CD14-positive monocyte (primary cell): ENCODE data around the gene KIAA0753. TPM values are rescaled to one million over a fixed set of nuclear protein-coding genes. Genes with fewer than 3 reads are reported as not detected.

ENCODE experiments used
- DNase-seq, 3 donors: peaks; one replicate each; pipeline ENCODE4 v3.0.0-alpha.2; 2011 to 2022
- H2AFZ ChIP-seq: 2 replicates; pipeline ENCODE4 v1.6.0; 2012; ENCODE audit warnings: mild to moderate bottlenecking, low read depth, low read length, inconsistent platforms; ENCODE audit not compliant: insufficient read depth, poor library complexity, severe bottlenecking
- H3K27ac ChIP-seq, 2 donors: 1 replicate in 1 of 2; 2 replicates in 1 of 2; pipeline ENCODE4 v1.5.1; 2012 to 2013; ENCODE audit warnings: low read length in 2 of 2, control low read depth in 1 of 2, inconsistent platforms in 1 of 2, low read depth in 1 of 2, mild to moderate bottlenecking in 1 of 2
- H3K27me3 ChIP-seq, 2 donors: one replicate each; pipeline versions ENCODE4 v1.6.0 to v1.6.1; 2011 to 2013; ENCODE audit warnings: low read length in 2 of 2; ENCODE audit not compliant: control insufficient read depth in 2 of 2, insufficient read depth in 2 of 2
- H3K36me3 ChIP-seq, 2 donors: replicated peaks in 1 of 2; 1 replicate in 1 of 2; 2 replicates in 1 of 2; pipeline versions ENCODE4 v1.5.1 to v1.6.1; 2012 to 2013; ENCODE audit warnings: low read length in 2 of 2, control low read depth in 1 of 2, inconsistent platforms in 1 of 2, mild to moderate bottlenecking in 1 of 2; ENCODE audit not compliant: insufficient read depth in 2 of 2, control insufficient read depth in 1 of 2
- H3K4me1 ChIP-seq, 2 donors: 1 replicate in 1 of 2; 2 replicates in 1 of 2; pipeline versions ENCODE4 v1.5.1 to v1.6.1; 2012 to 2013; ENCODE audit warnings: low read length in 2 of 2, control low read depth in 1 of 2, inconsistent platforms in 1 of 2, mild to moderate bottlenecking in 1 of 2, moderate library complexity in 1 of 2; ENCODE audit not compliant: insufficient read depth in 2 of 2, control insufficient read depth in 1 of 2
- H3K4me2 ChIP-seq: replicated peaks from 2 replicates; pipeline ENCODE3; 2012; ENCODE audit warnings: low read length, moderate library complexity, mild to moderate bottlenecking; ENCODE audit not compliant: poor library complexity, severe bottlenecking; ENCODE audit errors: extremely low read depth
- H3K4me3 ChIP-seq, 3 experiments: fragments of 200-600 bp in 1 of 3; sonication (generic) in 1 of 3; replicated peaks in 1 of 3; 1 replicate in 2 of 3; 2 replicates in 1 of 3; pipeline ENCODE4 v1.5.1; 2011 to 2013; ENCODE audit warnings: low read length in 3 of 3, mild to moderate bottlenecking in 3 of 3, control low read depth in 2 of 3, low read depth in 2 of 3, inconsistent platforms in 1 of 3, moderate library complexity in 1 of 3
- H3K79me2 ChIP-seq: 2 replicates; pipeline ENCODE4 v1.6.0; 2012; ENCODE audit warnings: mild to moderate bottlenecking, control low read depth, inconsistent platforms, low read length, moderate library complexity; ENCODE audit not compliant: insufficient read depth
- H3K9ac ChIP-seq: 2 replicates; pipeline ENCODE4 v1.6.0; 2017; ENCODE audit warnings: low read length, mild to moderate bottlenecking; ENCODE audit not compliant: insufficient read depth, poor library complexity, severe bottlenecking
- H3K9me3 ChIP-seq, 2 donors: replicated peaks in 1 of 2; 1 replicate in 1 of 2; 2 replicates in 1 of 2; pipeline versions ENCODE4 v1.5.1 to v1.6.1; 2012 to 2013; ENCODE audit warnings: low read length in 2 of 2, control low read depth in 1 of 2; ENCODE audit not compliant: control insufficient read depth in 1 of 2, insufficient read depth in 1 of 2
- H4K20me1 ChIP-seq: 2 replicates; pipeline ENCODE4 v1.6.0; 2012; ENCODE audit warnings: mild to moderate bottlenecking, low read length, control low read depth, moderate library complexity; ENCODE audit not compliant: insufficient read depth
- H3K27ac Mint-ChIP-seq, 7 donors: one replicate each; pipeline ENCODE4 v1.8.0; 2020; ENCODE audit warnings: mild to moderate bottlenecking in 7 of 7, mixed read lengths in 7 of 7, moderate library complexity in 6 of 7, inconsistent platforms in 2 of 7
- H3K27me3 Mint-ChIP-seq, 3 donors: one replicate each; pipeline ENCODE4 v1.8.0; 2021 to 2022; ENCODE audit warnings: low read depth in 3 of 3, mild to moderate bottlenecking in 3 of 3, mixed read lengths in 3 of 3, moderate library complexity in 3 of 3, inconsistent platforms in 1 of 3
- H3K36me3 Mint-ChIP-seq, 2 donors: one replicate each; pipeline ENCODE4 v1.8.0; 2020; ENCODE audit warnings: mixed read lengths in 2 of 2, inconsistent platforms in 1 of 2, mild to moderate bottlenecking in 1 of 2
- H3K4me1 Mint-ChIP-seq: one replicate; pipeline ENCODE4 v1.8.0; 2020; ENCODE audit warnings: mild to moderate bottlenecking, mixed read lengths
- H3K4me3 Mint-ChIP-seq, 2 donors: one replicate each; pipeline ENCODE4 v1.8.0; 2020; ENCODE audit warnings: mild to moderate bottlenecking in 2 of 2, mixed read lengths in 2 of 2, moderate library complexity in 1 of 2
- H3K9me3 Mint-ChIP-seq, 7 donors: one replicate each; pipeline ENCODE4 v1.8.0; 2020 to 2022; ENCODE audit warnings: mixed read lengths in 7 of 7, mild to moderate bottlenecking in 6 of 7, moderate library complexity in 6 of 7, inconsistent platforms in 2 of 7
- WGBS: methylation state at CpG from one replicate; pipeline ENCODE4 v1.1.5; 2013; ENCODE audit warnings: missing lambda C conversion rate; ENCODE audit not compliant: insufficient coverage; 5-methylcytosine and 5-hydroxymethylcytosine counted together
- intact Hi-C, 2 donors: fragments of 100-400 bp; cut with micrococcal nuclease; formaldehyde crosslinking; loops; one replicate each; pipeline versions ENCODE4 v1.15.0 to v1.15.1; 2023
- polyA minus RNA-seq: library from RNA; depleted of rRNA, polyadenylated mRNA; stranded (reverse); fragments of >200 nt; gene quantifications from 2 replicates; pipeline ENCODE4 v1.2.3, GENCODE V29; 2012
- polyA plus RNA-seq, 3 donors: library from polyadenylated mRNA; depleted of rRNA in 1 of 3; unstranded in 2 of 3; stranded (reverse) in 1 of 3; fragments of 300-500 nt in 2 of 3; fragments of >200 nt in 1 of 3; fragmentation: Illumina TruSeq in 2 of 3; gene quantifications; 1 replicate in 2 of 3; 2 replicates in 1 of 3; pipeline ENCODE4 v1.2.3, GENCODE V29; 2012 to 2021
- total RNA-seq, 12 experiments: library from RNA in 1 of 12; stranded (reverse) in 1 of 12; fragments of 120-200 nt in 1 of 12; gene quantifications; one replicate each; pipeline ENCODE4 v1.2.4 and lab custom pipeline; 2013 to 2026; ENCODE audit warnings: mixed read lengths in 6 of 12, inconsistent platforms in 1 of 12
- TF ChIP-seq, protein P1 (sequence below): fragments of 200-600 bp; IDR thresholded peaks from one replicate; pipeline ENCODE4 v1.8.0; 2022; ENCODE audit warnings: antibody characterized with exemption, mild to moderate bottlenecking

KIAA0753 gene
- 10.8 TPM for total RNA-seq (2013)
- polyA plus RNA-seq, result 1 to 10 TPM; 1.7 to 6.6 (median 3.5) TPM
- polyA minus RNA-seq, result 6.1 and 7.1 TPM in 2 replicates
- total RNA-seq (lab: John Stamatoyannopoulos, UW), result 4.8 to 13.4 (median 7.6) reads per million in 11 experiments

DNA sequence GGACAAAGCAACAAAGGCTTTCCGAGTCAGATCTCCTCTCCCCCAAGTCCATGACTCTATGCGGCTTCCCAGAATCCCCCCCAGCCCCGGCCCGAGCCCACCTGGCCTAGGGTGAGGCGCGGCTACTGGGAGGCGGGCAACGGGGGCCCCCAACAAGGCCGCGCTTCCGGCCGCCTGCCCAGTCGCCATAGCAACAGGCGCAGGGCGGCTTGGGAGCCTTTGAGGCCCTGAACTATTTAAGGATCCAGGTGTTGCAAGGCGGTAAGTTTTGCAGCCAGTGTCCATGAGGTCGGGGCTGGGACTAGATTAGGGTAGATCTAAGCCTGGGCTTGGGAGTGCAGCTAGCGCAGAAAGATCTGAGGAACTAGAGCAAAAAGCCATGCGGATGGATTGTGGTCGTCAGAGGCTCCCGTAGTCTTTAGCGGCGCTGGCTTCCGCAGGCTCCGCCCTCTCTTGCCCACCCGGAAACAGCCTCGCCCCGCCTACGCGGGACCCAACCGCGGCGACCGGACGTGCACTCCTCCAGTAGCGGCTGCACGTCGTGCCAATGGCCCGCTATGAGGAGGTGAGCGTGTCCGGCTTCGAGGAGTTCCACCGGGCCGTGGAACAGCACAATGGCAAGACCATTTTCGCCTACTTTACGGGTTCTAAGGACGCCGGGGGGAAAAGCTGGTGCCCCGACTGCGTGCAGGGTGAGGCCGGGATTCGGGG, at the start of gene KIAA0753, which contains the start of gene TXNDC17:
KIAA0753 (minus strand) TSS at position 176 of the 711 bp plus-strand sequence. CDS start 5,608 bp downstream, outside the sequence.
TXNDC17 (plus strand) TSS at position 525 of the 711 bp plus-strand sequence; CDS start at position 548, 23 bp downstream.
- Histone ChIP-seq H3K9me3 (no peaks in the 10 kb centered on the region), H3K4me3 (peak within 1 kb of the TSS; percentile 86 to 95 (median 94)), H3K27me3 (no peaks in the 10 kb centered on the region), H3K36me3 (peaks cover 20 to 31% of the 10 kb centered on the region in 2 donors), H3K79me2 (peaks cover 40% of the 10 kb centered on the region), H4K20me1 (peaks cover 26% of the 10 kb centered on the region), H3K27ac (peak within 1 kb of the TSS; percentile 61 to 88), H3K9ac (peak within 1 kb of the TSS; percentile 74), H2AFZ (peak within 1 kb of the TSS; percentile 89), H3K4me2 (peak within 1 kb of the TSS; percentile 88), H3K4me1 (peaks cover 21 to 33% of the 10 kb centered on the region in 2 donors)
- DNase-seq, result peak; percentile 77 to 79 (median 79)
- intact Hi-C loops, result loop anchor here in 1 of 2 donors (10.0 kb wide), 1 partner anchor 166 kb away; no protein-coding TSS in a partner anchor
- H3K27me3 Mint-ChIP-seq, result peaks cover 0 to 11% (median 3%) of the 10 kb centered on the region in 3 donors
- H3K4me3 Mint-ChIP-seq, result peak within 1 kb of the TSS; percentile 97 to 99
- TF ChIP-seq, protein P1, sequence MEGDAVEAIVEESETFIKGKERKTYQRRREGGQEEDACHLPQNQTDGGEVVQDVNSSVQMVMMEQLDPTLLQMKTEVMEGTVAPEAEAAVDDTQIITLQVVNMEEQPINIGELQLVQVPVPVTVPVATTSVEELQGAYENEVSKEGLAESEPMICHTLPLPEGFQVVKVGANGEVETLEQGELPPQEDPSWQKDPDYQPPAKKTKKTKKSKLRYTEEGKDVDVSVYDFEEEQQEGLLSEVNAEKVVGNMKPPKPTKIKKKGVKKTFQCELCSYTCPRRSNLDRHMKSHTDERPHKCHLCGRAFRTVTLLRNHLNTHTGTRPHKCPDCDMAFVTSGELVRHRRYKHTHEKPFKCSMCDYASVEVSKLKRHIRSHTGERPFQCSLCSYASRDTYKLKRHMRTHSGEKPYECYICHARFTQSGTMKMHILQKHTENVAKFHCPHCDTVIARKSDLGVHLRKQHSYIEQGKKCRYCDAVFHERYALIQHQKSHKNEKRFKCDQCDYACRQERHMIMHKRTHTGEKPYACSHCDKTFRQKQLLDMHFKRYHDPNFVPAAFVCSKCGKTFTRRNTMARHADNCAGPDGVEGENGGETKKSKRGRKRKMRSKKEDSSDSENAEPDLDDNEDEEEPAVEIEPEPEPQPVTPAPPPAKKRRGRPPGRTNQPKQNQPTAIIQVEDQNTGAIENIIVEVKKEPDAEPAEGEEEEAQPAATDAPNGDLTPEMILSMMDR, result no peak
- no peaks in the 10 kb centered on the region for H3K9me3 Mint-ChIP-seq
- H3K27ac Mint-ChIP-seq, result peak within 1 kb of the TSS; percentile 89 to 98 (median 94)
- peaks cover 35% of the 10 kb centered on the region for H3K4me1 Mint-ChIP-seq
- under 1% methylated on average over 50 of the region's 52 CpGs for WGBS
- peaks cover 26 to 31% of the 10 kb centered on the region in 2 donors for H3K36me3 Mint-ChIP-seq

DNA sequence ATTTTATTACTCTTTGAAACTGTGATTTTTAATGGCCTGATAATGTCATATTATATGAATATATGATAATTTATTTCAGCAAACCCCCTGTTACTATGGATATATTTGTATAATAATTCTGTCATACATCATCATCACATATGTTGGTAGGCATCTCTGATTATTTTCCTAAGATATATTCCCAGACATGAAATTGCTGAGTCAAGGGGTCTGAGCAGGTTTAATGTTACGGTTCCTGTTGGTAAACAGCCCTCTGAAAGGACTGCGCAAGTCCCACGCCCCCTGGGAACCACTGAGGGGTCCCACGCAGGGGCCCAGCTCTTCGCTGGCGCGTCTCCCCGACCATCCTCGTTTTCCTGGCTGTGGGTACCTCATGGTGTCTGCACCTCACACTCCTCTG, 48.4 kb upstream of the KIAA0753 start:
- H3K27me3 Mint-ChIP-seq, result peaks cover 20 to 35% (median 33%) of the 10 kb centered on the region in 3 donors
- H3K79me2 ChIP-seq, result no peaks in the 10 kb centered on the region
- TF ChIP-seq, protein P1, result no peak
- DNase-seq, result no peak
- H3K27me3 ChIP-seq, result peaks cover 0 to 2% of the 10 kb centered on the region in 2 donors
- H3K4me3 Mint-ChIP-seq, result no peak overlapping the region
- H3K27ac Mint-ChIP-seq, result no peak overlapping the region
- no peaks in the 10 kb centered on the region for H3K9me3 ChIP-seq
- WGBS, result 100% methylated on average over 3 of the region's 9 CpGs
- intact Hi-C loops, result no loop called here
- H2AFZ ChIP-seq, result no peak overlapping the region
- H3K36me3 ChIP-seq, result no peaks in the 10 kb centered on the region
- no peaks in the 10 kb centered on the region for H4K20me1 ChIP-seq
- H3K4me1 Mint-ChIP-seq, result no peaks in the 10 kb centered on the region
- no peak overlapping the region for H3K4me3 ChIP-seq
- peaks cover 0 to 2% (median 0%) of the 10 kb centered on the region in 7 donors for H3K9me3 Mint-ChIP-seq
- H3K36me3 Mint-ChIP-seq, result no peaks in the 10 kb centered on the region
- H3K9ac ChIP-seq, result no peak overlapping the region
- H3K27ac ChIP-seq, result no peak overlapping the region
- no peaks in the 10 kb centered on the region for H3K4me1 ChIP-seq
- no peak overlapping the region for H3K4me2 ChIP-seq
